HG03439 (cell line): ENCODE results near the gene DISP2.

Source experiments
- ATAC-seq: cut with Tn5 transposase; IDR thresholded peaks from one replicate; pipeline ENCODE4 v1.9.1; 2021; ENCODE audit warnings: mild to moderate bottlenecking, moderate library complexity; ENCODE audit not compliant: unreplicated experiment

DISP2 gene

DNA sequence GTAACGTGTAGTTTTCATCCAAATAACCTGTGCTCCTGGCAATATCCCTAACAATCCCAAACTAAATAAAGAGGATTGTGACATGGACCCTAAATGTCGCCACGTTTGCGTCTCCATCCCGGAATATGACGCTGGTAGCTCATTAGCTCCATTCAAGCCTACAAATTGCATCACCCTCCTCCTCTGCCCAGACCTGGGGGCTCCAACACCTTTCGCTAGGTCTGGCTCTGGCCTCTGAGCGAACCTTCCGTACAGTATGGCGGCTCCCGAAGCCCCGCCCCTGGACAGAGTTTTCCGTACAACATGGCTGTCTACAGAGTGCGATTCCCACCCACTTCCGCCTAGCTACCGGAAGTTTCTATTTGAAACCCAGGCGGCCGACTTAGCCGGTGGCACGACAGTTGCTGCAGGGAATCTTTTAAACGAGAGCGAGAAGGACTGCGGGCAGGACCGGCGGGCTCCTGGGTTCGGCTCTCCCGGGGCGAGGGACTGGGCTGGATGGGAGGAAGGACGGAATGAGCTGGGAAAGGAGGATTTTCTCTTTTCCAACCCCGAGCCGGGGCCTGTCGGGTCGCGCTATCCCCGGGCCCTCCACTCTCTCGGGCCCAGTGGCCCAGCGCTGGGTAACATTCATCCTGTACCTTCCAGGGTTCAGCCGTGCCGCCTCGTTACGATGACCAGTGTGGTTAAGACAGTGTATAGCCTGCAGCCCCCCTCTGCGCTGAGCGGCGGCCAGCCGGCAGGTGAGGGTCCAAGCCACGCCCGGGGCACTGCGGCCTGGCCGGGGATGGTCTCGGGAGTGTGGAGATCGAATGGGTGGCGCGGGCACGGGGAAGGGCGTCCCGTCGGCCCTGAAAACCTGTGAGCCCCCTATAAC lies 24.8 kb downstream of the DISP2 start, which contains the start of gene KNSTRN:
KNSTRN (plus strand) TSS at position 142 of the 877 bp plus-strand sequence; CDS start at position 257, 115 bp downstream.
- peak; percentile 91 for ATAC-seq

- ATAC-seq, result no peak
Measured at GRCh38 chr15:40386480-40386879, 28.5 kb downstream of the DISP2 start.

DNA sequence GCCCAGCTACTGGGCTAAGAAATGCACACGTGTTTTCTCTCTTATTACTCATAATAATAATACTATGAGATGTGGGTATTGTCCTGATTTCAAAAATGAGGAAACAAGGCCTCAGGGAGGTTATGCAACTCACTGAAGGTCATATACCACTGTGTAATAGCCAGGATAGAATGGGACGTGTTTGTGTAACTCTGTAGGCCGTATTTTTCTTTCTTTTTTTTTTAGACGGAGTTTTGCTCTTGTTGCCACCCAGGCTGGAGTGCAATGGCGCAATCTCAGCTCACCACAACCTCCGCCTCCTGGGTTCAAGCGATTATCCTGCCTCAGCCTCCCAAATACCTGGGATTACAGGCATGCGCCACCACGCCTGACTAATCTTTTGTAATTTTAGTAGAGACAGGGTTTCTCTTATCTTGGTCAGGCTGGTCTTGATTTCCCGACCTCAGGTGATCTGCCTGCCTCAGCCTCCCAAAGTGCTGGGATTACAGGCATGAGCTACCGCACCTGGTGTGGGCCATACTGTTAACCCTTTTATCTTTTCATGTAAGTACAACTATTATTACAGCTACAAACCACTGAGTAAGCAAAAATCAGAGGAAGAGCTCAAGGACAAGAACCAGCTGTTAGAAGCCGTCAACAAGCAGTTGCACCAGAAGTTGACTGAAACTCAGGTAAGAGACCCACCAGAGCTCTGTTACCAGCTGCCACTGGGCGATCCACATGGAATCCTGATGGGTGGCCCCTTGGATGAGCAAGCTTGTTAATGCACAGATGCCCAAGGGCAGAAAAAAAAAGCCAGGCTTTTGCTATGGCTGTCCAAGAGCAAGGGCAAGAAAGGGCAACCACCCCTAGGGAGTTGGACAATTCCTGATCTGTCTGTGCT lies 31.2 kb downstream of the DISP2 start:
- ATAC-seq, result no peak

- no peak for ATAC-seq
Measured at GRCh38 chr15:40389824-40390595, 32.0 kb downstream of the DISP2 start.

GRCh38 chr15:40392986-40393948 lies 35.2 kb downstream of the DISP2 start:
- no peak for ATAC-seq

DNA sequence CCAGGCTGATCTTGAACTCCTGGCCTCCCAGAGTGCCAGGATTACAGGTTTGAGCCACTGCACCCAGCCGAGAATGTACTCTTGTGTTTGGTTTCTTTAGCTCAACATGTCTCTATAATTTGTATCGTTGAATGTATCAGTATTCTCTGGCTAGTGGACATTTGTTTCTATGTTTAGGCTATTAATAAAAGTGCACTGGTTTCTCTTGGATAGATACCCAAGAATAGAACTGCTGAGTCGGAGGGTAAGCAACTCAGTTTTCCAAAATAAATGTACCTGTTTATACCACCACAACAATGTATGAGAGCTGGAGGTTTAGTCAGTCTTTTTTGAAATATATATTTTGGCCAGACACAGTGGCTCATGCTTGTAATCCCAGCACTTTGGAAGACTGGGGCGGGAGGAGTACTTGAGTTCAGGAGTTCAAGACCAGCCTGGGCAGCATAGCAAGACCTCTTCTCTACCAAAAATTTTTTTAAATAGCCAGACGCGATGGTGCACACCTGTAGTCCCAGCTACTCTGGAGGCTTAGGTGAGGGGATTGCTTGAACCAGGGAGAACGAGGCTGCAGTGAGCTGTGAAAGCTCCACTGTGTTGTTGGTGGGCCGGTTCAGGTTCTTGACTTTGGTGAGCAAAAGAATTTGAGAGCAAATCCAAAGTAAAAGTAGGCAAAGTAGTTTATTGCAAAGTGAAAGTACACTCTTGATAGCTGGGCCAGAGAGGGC lies 39.8 kb downstream of the DISP2 start:
- no peak for ATAC-seq

DNA sequence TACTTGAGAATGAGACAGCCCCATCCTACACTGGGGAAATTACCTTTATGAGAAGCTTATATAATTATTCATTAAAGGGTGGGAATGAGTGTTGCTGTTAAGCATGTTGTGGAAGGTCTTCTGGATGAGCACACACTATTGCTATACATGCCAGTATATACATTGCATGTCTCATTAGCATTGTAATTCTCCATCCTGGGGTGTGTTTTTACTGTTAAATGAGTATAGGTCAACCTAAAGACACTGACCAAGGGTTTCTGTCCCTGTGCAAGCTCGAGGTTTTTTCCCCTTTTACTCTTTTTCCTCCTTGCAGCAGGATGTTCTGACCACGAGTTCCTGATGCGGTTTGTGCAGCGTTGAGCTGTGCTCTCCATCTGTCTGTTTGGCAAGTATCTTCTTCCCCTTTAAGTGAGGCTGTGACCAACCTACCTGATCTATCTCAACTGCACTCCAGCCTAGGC lies 40.4 kb downstream of the DISP2 start:
- peak; percentile 44 for ATAC-seq

DNA sequence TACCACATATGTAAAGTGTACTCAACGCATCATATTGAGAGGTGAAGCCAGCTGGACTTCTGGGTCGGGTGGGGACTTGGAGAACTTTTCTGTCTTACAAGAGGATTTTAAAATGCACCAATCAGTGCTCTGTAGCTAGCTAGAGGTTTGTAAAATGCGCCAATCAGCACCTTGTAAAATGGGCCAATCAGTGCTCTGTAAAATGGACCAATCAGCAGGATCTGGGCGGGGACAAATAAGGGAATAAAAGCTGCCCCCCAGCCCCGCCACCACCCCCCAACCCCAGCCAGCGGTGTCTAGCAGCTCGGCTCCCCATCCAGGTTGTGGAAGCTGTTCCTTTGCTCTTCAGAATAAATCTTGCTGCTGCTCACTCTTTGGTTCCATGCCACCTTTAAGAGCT lies 41.4 kb downstream of the DISP2 start:
- no peak for ATAC-seq

- ATAC-seq, result peak; percentile 83
Measured at GRCh38 chr15:40405501-40406381, 47.7 kb downstream of the DISP2 start, which contains the start of gene IVD. Gene IVD, plus strand, starts transcription at chr15:40405795. Its CDS starts 33 bp downstream, at chr15:40405828.

GRCh38 chr15:40407330-40407990 lies 49.4 kb downstream of the DISP2 start:
- ATAC-seq, result peak; percentile 40

- no peak for ATAC-seq
Measured at GRCh38 chr15:40409366-40409765, 51.3 kb downstream of the DISP2 start.

DNA sequence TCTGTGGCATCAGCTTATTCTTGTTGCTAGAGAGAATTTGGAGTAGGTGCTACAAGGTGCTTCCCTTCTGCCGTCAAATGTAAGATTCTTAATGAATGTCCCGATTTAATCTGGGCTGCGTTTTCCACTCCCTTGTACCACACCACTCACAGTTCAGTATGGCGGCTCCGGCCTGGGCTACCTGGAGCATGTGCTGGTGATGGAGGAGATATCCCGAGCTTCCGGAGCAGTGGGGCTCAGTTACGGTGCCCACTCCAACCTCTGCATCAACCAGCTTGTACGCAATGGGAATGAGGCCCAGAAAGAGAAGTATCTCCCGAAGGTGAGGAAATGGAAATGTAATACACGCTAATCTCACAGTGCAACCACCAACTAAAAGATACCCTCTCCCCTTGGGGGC lies 52.5 kb downstream of the DISP2 start:
- ATAC-seq, result no peak

DNA sequence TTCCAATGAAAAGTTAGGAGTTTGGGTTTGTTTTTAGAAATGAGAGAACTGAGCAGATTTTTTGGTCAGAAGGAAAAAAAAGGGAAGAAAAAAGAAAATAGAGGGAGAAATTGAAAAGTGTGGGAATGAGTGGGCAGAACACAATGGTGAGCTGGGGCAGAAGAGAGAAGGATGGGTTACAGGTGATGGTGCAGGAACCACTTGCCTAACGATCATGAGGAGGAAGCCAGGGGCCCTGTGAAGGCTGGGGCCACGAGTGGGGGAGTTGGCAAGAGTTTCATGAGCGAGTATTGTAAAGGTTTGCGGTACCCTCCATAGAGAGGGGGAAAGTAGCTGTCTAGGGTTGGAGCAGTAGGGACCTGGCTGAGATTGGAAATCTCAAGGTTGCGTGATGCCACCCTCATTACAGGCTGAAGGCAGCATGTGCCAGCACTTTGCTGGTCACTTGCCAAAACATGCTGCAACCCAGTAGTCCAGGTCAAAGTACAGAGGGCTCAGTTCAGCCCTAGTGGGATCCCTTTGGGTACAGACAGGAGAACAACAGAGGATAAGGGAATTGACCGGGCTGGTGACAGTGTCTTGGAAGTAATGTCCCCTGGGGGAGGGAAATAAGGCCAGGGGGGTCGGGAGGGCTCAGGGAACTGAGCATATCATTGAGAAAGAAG lies 54.2 kb downstream of the DISP2 start:
- ATAC-seq, result no peak

DNA sequence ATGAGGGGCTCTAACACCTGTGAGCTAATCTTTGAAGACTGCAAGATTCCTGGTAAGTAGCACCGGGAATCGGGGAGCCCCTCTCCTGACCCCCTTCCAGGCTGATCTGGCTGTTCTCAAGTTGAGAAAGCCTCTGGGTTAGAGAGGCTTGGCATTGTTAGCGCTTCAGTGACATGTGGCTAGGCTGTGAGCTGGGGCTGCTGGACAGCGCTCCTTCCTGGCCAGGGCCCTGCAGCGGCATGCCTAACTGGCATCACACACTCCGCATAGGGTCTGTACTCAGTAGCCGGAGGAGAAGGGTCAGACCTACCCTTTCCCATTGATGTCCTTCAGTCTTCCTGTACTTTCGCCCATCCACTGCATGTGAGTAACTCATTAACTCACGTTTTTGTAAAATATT lies 55.0 kb downstream of the DISP2 start:
- no peak for ATAC-seq

GRCh38 chr15:40414816-40415215 lies 56.8 kb downstream of the DISP2 start:
- ATAC-seq, result no peak

- no peak for ATAC-seq
Measured at GRCh38 chr15:40415226-40415625, 57.2 kb downstream of the DISP2 start.

- no peak for ATAC-seq
Measured at GRCh38 chr15:40416056-40416455, 58.0 kb downstream of the DISP2 start.
